Adipocyte (in vitro differentiated cells): ENCODE data around the gene MORN4.
"Not testable (repeated sequence)": the region's sequence is repeated elsewhere in the genome, so short reads cannot be mapped to it uniquely, and the experiment has no call there.

Experiments
- DNase-seq: peaks from one replicate; pipeline ENCODE4 v3.0.0-alpha.2; 2015; ENCODE audit warnings: low read depth
- H3K27me3 ChIP-seq: replicated peaks from 2 replicates; pipeline ENCODE4 v1.7.0; 2013; ENCODE audit warnings: mild to moderate bottlenecking, low read length, moderate library complexity; ENCODE audit not compliant: control insufficient read depth, insufficient read depth
- H3K36me3 ChIP-seq: 2 replicates; pipeline ENCODE4 v1.7.0; 2013; ENCODE audit warnings: low read length, mild to moderate bottlenecking, moderate library complexity; ENCODE audit not compliant: control insufficient read depth, insufficient read depth, severe bottlenecking
- H3K4me1 ChIP-seq: 2 replicates; pipeline ENCODE4 v1.7.0; 2013; ENCODE audit warnings: mild to moderate bottlenecking, low read length, moderate library complexity; ENCODE audit not compliant: control insufficient read depth, insufficient read depth
- H3K4me3 ChIP-seq: 2 replicates; pipeline ENCODE4 v1.7.0; 2013; ENCODE audit warnings: mild to moderate bottlenecking, low read length, moderate library complexity
- H3K9ac ChIP-seq: 2 replicates; pipeline ENCODE4 v1.7.0; 2013; ENCODE audit warnings: mild to moderate bottlenecking, low read length, moderate library complexity
- H3K9me3 ChIP-seq: 2 replicates; pipeline ENCODE4 v1.7.0; 2013; ENCODE audit warnings: mild to moderate bottlenecking, low read length, moderate library complexity; ENCODE audit not compliant: control insufficient read depth

MORN4 gene

DNA sequence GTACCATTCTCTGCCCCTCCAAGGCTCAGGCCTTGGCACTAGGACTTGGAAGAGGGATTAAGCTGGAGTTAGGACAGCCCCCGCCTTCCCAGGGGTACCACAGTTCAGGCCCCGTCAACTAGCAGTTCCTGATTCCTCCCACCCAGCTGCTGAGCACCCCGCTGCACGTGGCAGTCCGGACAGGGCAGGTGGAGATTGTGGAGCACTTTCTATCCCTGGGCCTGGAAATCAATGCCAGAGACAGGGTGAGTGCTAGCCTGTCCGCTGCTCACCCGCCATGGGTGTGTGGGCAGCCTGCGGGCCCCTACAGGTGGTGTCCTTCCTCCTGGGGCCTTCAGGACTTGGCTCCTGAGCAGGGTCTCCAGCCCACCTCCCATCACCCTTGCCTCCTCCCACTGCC is 51.1 kb downstream of the MORN4 start:
- H3K9me3 ChIP-seq = no peaks in the 10 kb centered on the region
- no peak overlapping the region for H3K4me3 ChIP-seq
- no peak for DNase-seq
- peaks cover 4% of the 10 kb centered on the region for H3K4me1 ChIP-seq
- no peaks in the 10 kb centered on the region for H3K27me3 ChIP-seq
- no peaks in the 10 kb centered on the region for H3K36me3 ChIP-seq
- H3K9ac ChIP-seq = no peak overlapping the region

GRCh38 chr10:97580421-97581367 is 52.6 kb downstream of the MORN4 start:
- Histone ChIP-seq H3K9me3 (no peaks in the 10 kb centered on the region), H3K9ac (no peak overlapping the region), H3K27me3 (no peaks in the 10 kb centered on the region), H3K36me3 (no peaks in the 10 kb centered on the region), H3K4me3 (no peak overlapping the region), H3K4me1 (peaks cover 4% of the 10 kb centered on the region)
- no peak for DNase-seq

GRCh38 chr10:97578171-97578844 is 55.0 kb downstream of the MORN4 start:
- peaks cover 7% of the 10 kb centered on the region for H3K4me1 ChIP-seq
- no peaks in the 10 kb centered on the region for H3K36me3 ChIP-seq
- peak overlapping the region; percentile 37 for H3K4me3 ChIP-seq
- no peaks in the 10 kb centered on the region for H3K27me3 ChIP-seq
- no peak for DNase-seq
- H3K9me3 ChIP-seq = no peaks in the 10 kb centered on the region
- no peak overlapping the region for H3K9ac ChIP-seq

- Histone ChIP-seq H3K36me3 (no peaks in the 10 kb centered on the region), H3K4me1 (peaks cover 13% of the 10 kb centered on the region), H3K9me3 (no peaks in the 10 kb centered on the region), H3K4me3 (no peak overlapping the region), H3K27me3 (no peaks in the 10 kb centered on the region), H3K9ac (no peak overlapping the region)
- DNase-seq = no peak
Observed at GRCh38 chr10:97577701-97578100, 55.6 kb downstream of the MORN4 start.

DNA sequence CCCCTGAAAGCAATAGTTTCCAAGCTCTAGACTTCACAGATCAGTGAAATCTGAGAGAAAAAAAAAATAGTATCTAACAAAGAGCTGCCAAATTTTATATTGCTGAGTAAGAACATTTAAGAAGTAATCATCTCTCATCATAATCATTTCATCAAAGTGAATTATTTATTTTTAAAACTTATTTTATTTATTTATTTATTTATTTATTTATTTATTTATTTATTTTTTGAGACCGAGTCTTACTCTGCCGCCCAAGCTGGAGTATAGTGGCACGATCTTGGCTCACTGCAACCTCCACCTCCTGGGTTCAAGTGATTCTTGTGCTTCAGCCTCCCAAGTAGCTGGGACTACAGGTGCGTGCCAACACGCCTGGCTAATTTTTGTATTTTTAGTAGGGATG is 56.8 kb downstream of the MORN4 start:
- not testable (repeated sequence) for H3K36me3 ChIP-seq, DNase-seq, H3K27me3 ChIP-seq, H3K4me3 ChIP-seq, H3K9me3 ChIP-seq, H3K9ac ChIP-seq
- H3K4me1 ChIP-seq = peaks cover 17% of the 10 kb centered on the region

DNA sequence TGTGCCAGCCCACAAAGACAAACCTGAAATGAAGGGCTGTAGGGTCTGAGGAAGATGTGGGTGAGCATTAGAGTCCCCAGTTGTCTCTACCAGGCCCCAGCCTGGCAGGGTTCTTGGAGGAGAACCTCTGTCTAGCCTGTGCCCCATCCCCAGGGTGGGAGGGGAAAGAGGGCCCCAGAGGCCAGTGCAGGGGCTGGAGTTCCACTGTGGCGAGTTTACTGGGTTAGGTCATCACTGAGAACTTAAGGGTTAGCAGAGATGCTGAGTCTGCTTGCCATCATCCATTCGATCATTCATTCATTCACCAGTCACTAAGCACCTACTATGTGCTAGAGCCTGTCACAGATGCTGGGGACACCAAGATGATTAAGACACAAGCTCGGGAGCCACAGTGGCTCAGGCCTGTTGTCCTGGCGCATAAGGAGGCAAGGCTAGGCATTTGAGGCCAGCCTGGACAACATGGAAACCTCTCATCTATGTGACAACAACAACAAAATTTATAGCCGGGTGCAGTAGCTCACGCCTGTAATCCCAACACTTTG is 58.1 kb downstream of the MORN4 start:
- Histone ChIP-seq H3K4me3 (no peak overlapping the region), H3K4me1 (peaks cover 17% of the 10 kb centered on the region), H3K36me3 (peaks cover 13% of the 10 kb centered on the region), H3K9me3 (no peaks in the 10 kb centered on the region), H3K9ac (no peak overlapping the region), H3K27me3 (no peaks in the 10 kb centered on the region)
- DNase-seq = peak; percentile 20

DNA sequence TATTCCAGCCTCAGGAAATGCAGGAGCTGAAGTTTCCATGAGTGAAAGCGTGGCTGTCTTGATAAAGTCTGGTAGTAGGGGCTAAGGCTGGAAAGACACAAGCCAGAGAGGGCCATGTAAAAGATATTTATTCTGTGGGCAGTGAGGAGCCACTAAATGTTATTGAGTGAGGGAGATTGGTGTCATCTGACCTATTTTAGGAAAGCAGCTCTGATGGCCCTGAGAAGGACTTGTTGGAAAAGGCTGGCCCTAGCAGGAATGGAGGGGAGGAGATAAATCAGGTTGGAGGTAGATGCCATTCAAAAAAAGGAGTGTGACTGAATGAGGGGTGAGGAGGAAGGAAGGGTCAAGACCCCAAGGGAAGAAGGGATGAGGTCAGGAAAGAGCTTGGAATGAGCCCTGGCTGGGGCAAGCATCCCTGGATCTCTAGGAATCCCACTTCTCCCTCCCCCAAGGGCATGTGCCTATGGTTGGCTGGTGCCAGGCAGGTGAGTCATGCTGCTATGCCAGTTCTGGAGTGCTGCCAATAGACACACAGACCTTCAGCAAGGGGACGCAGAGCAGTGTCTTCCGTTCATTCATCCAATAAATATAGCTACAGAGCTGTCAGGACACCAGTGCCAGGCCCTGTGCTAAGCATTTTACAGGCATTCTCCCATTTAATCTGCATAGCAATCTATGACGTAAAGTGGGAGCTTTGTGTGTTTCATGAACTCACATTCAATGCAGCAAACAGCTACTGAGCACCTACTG is 58.8 kb downstream of the MORN4 start:
- Histone ChIP-seq H3K4me1 (peaks cover 17% of the 10 kb centered on the region), H3K4me3 (no peak overlapping the region), H3K9me3 (no peaks in the 10 kb centered on the region), H3K36me3 (peaks cover 20% of the 10 kb centered on the region), H3K27me3 (no peaks in the 10 kb centered on the region), H3K9ac (no peak overlapping the region)
- DNase-seq = peak; percentile 79

DNA sequence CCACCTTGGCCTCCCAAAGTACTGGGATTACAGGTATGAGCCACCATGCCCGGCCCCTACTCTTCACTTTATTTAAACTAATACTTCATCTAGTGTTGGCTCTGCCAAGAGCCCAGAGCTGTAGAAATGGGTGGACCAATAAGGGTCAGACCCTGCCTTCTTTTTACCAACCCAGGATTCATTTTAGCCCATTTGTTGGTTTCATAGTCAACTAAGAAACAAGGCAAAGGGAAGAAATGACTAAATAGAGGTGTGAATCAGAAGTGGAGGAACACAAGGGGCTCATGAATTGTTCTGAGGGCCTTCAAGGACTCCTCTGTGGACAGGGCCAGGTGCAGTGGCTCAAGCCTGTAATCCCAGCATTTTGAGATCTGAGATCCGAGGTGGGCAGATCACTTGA is 59.6 kb downstream of the MORN4 start:
- Histone ChIP-seq H3K4me1 (peaks cover 17% of the 10 kb centered on the region), H3K27me3 (no peaks in the 10 kb centered on the region), H3K4me3 (no peak overlapping the region), H3K9ac (no peak overlapping the region), H3K36me3 (peaks cover 28% of the 10 kb centered on the region), H3K9me3 (no peaks in the 10 kb centered on the region)
- no peak for DNase-seq

GRCh38 chr10:97573021-97573420 is 60.3 kb downstream of the MORN4 start:
- Histone ChIP-seq H3K9ac (no peak overlapping the region), H3K27me3 (no peaks in the 10 kb centered on the region), H3K36me3 (peaks cover 35% of the 10 kb centered on the region), H3K4me1 (peaks cover 17% of the 10 kb centered on the region), H3K4me3 (no peak overlapping the region), H3K9me3 (no peaks in the 10 kb centered on the region)
- no peak for DNase-seq

DNA sequence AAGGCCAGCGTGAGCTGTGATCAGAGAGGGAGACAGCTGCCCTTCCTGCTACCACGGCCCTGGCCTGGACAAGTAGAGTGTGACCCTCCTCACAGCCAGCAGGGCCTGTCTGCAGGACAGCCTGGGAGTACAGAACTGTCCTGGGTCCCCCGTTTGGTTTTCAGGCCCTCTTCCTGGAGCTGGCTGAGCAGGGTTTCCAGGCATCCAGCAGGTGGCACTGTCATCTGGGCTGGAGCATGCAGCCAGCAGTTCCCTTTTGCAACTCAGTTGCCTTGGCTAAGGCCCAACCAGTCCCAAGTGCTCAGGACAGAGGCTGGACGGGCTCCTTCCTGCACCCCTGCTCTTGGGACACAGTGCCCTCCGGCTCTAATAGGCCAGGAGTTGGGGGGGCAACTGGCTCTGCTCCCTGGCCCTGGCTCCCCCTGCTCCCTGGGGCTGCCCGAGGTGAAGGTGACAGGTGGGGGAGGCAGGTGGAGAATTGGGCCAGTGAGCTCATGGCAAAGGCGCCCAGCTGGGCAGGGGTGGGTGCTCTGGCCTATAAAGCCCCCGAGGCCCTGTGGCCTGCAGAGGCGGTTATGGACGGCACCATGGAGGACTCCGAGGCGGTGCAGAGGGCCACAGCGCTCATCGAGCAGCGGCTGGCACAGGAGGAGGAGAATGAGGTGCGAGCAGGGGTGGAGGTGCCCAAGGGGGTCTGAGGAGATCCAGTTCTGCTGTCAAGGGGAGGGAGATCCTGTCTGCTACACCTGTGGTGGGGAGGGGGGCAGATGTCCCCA is 60.9 kb downstream of the MORN4 start, which contains the start of gene ANKRD2:
Gene ANKRD2, plus strand, starts transcription at position 566 of the 776 bp plus-strand sequence. Its CDS starts 10 bp downstream, at position 576.
- peaks cover 17% of the 10 kb centered on the region for H3K4me1 ChIP-seq
- peak; percentile 86 for DNase-seq
- no peaks in the 10 kb centered on the region for H3K9me3 ChIP-seq
- peaks cover 36% of the 10 kb centered on the region for H3K36me3 ChIP-seq
- H3K9ac ChIP-seq = no peak within 1 kb of the TSS
- H3K27me3 ChIP-seq = no peaks in the 10 kb centered on the region
- H3K4me3 ChIP-seq = no peak within 1 kb of the TSS
